HG03469 (cell line): ENCODE data around the gene C5AR1.
"Not testable (repeated sequence)": the region's sequence is repeated elsewhere in the genome, so short reads cannot be mapped to it uniquely, and the experiment has no call there.

Source experiments
- ATAC-seq: cut with Tn5 transposase; IDR thresholded peaks from one replicate; pipeline ENCODE4 v1.9.1; 2021; ENCODE audit warnings: mild to moderate bottlenecking, moderate library complexity, moderate number of reproducible peaks; ENCODE audit not compliant: unreplicated experiment

C5AR1 gene

DNA sequence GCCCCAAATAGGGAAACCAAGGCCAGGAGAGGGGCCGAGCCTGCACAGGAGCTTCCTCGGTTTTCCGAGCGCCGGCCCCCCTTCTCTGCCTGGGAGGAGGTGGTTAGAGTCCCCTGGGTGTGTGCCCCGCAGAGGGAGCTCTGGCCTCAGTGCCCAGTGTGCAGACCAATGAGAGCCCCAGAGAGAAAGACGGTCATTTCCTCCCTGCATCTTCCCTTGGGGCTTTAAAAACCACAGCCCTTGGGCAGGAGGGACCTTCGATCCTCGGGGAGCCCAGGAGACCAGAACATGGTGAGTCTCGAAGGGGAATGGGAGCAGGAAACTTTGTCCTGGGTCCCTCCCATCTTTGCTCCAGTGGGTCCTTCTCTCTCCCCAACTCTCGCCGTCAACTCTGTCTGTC is at the start of gene C5AR1:
C5AR1 (plus strand) TSS at position 254 of the 400 bp plus-strand sequence; CDS start at position 289, 35 bp downstream.
- ATAC-seq = no peak

GRCh38 chr19:47260476-47260875 is 49.2 kb upstream of the C5AR1 start:
- no peak for ATAC-seq

DNA sequence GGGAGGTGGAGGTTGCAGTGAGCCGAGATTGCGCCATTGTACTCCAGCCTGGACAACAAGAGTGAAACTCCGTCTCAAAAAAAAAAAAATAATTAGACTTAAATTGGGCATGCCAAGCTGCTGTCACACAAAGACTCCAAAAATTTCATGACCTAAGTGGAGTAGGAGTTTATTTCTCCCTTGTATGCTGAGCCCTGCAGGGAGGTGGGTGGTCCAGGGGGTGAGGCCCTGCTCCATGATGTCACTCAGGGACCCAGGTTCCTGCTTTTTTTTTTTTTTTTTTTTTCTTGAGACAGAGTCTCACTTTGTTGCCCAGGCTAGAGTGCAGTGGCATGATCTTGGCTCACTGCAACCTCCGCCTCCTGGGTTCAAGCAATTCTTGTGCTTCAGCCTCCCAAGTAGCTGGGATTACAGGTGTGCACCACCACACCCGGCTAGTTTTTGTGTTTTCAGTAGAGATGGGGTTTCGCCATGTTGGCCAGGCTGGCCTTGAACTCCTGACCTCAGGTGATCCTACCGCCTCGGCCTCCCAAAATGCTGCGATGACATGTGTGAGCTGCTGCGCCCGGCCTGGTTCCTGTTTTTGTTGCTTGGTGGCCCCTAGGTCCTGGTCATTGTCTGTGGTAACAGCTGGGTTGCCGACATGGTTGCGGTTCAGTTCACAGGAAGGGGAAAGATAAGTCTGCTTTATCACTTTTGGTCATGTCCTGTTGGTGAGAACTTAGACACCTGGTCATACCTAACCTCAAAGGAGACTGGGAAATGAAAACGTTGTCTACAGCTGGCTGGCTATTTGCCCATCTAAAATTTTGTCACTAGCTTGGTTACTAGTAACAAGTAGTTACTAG is 47.5 kb upstream of the C5AR1 start:
- ATAC-seq = not testable (repeated sequence)

- no peak for ATAC-seq
These were observed 45.0 kb upstream of the C5AR1 start for GRCh38 chr19:47264629-47265028.

GRCh38 chr19:47266401-47266941 is 43.2 kb upstream of the C5AR1 start:
- ATAC-seq = no peak

DNA sequence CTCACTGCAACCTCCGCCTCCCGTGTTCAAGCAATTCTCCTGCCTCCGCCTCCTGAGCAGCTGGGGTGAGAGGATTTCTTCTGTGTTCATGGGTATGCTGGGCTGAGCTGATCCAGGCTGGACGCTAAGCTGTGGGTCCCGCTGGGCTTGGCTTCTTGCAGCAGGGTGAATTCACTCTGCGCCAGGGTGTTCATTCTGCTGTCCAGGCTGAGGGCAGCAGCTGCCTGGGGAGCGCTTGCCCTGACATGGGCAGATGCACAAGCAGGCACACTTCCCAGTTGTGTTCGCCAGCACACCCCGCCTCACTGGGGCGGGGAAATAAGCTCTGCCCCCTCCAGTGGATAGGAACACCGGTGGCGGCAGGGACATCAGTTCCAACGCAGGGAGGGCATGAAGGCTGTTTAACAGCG is 42.3 kb upstream of the C5AR1 start:
- no peak for ATAC-seq

DNA sequence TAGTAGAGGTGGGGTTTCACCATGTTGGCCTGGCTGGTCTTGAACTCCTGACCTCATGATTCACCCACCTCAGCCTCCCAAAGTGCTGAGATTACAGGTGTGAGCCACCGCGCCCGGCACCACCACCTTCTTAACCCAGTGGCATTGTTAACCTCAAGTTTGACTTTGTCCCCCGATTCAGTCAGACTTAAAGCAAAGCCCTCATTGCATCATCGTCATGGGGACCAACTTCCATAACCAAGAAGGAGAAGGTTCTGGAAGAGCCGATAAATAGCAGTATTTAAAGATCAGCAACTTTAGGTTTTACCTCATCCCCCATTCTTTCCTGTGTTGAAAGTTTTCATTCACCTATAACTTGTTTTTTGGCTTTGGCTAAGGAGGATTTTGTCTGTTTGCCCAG is 41.6 kb upstream of the C5AR1 start:
- ATAC-seq = no peak

GRCh38 chr19:47269596-47269995 is 40.1 kb upstream of the C5AR1 start:
- no peak for ATAC-seq

DNA sequence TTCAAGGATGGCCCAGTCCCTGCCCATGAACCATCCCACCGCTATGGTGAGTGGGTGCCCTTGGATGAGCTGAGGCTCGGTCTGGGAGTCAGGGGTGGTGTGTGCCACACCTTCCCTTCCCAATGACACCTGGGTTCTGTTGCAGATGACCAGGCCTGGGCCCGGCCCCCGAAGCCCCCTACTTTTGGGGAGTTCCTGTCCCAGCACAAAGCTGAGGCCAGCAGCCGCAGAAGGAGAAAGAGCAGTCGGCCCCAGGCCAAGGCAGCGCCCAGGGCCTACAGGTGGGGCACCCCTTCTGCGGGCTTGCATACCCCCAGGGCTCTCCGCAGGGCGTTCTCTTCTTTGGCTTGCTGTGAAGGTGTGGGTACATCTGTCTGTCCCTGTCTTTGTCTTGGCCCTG is 39.3 kb upstream of the C5AR1 start:
- no peak for ATAC-seq

GRCh38 chr19:47271949-47272348 is 37.7 kb upstream of the C5AR1 start:
- no peak for ATAC-seq

GRCh38 chr19:47272448-47273312 is 37.0 kb upstream of the C5AR1 start:
- ATAC-seq = no peak

DNA sequence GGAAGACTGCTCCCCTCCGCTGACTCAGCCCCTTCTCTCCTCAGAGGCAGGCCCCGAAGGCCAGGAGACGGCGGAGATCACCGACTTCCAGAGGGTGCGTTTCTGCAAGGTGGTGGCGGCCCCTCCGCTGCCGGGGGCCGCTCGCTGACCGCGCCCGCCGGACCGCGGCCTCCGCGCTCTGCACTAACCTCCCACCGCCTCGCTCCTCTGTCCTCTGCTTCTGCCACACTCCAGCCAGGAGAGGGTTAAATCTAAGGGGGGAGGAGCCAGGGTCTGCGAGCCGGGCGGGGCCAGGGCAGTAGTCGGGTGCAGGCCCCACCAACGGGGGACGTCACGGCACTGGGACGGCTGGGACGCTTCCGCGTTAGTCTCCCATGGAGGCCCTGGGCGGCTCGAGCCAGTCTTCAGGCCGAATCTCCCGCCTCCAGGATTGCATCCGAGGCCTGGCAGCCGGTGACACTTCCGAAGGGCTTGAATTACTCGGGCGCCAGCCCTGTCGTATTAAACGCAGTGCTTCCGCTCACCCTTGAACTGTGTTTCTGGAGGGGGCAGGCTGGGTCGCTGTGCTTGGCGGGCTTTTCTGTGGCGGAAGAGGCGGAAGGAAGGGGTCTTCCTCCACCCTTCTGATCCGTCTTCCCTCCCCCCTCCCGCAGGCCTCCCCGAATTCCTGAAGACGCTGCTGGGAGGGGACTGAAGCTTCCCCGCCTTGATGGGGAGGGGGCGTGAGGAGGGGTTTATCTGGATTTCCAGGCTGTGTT is 36.2 kb upstream of the C5AR1 start:
- ATAC-seq = no peak

DNA sequence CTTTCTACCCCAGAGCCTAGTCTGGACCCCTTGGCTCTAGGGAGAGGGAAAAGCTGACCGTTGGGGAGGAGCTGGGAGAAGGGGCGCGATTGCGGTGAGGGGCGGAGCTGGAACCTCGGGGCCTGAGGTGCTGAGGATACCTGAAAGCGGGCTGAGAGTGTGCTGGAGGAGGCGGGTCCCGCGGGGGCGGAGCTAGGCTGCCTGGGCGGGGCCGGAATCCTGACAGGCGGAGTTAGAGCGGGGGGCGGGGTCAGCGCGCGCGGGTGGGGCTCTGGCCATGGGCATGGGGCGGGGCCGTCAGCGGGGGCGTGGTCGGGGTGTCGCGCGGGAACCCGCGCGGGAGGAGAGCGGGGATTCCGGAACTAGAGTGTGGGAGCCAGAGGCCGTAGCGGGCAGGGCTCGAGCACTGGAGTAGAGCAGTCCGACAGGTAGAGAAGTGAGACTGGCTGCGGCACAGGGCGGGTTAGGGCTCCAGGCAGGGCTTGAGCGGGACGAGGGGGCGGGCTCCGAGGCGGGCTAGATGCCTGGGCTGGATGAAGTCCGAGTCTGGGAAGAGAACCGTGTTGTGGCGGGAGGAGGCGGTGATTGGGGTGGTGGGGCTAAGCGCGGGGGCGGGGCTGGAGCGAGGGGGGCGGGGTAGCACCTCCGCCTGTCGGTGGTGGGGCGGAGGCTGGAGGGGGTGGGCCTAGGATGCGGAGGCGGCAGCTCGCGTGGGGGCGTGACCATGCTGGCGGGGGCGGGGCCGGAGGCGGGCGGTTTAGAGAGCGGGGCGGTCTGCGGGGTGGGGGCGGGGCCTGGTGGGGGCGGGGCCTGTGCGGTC is 35.4 kb upstream of the C5AR1 start, which contains the start of gene INAFM1:
INAFM1 (plus strand) TSS at position 815 of the 820 bp plus-strand sequence. CDS start 35 bp downstream, outside the sequence.
- ATAC-seq = no peak

- ATAC-seq = no peak
These were observed 34.5 kb upstream of the C5AR1 start for GRCh38 chr19:47274891-47275761.

DNA sequence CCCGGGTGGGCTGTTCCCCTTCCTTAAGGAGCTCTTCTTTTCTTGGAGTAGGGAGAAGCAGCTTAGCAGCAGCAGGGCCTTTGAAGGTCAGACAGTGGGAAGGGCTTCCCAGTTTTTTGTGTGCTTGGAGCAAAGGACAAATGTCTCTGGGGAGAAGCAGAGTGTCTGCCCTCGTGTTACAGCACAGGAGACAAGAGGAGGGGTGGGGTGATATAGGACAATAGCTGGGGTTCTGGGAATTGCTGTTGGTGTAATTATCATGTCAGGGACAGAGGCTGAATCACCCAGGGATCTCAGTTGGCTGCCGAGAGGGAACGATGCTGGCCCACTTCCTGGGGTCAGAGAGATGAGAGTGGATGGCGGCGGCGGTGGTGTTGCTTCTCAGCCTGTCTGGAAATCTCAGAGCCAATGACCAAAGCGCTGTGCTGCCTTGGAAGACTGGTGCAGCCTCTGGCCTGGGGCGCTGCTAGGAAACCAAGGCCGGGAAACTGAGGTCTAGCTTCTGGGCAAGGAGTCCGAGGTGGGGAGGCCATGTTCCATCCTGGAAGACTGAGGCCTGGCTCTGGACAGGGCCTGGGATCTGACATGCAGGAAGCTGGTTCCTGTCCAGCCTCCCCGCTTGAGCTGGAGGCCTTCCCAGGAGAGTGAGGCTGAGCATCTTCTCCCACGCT is 33.7 kb upstream of the C5AR1 start:
- no peak for ATAC-seq

GRCh38 chr19:47276513-47276912 is 33.1 kb upstream of the C5AR1 start:
- not testable (repeated sequence) for ATAC-seq

DNA sequence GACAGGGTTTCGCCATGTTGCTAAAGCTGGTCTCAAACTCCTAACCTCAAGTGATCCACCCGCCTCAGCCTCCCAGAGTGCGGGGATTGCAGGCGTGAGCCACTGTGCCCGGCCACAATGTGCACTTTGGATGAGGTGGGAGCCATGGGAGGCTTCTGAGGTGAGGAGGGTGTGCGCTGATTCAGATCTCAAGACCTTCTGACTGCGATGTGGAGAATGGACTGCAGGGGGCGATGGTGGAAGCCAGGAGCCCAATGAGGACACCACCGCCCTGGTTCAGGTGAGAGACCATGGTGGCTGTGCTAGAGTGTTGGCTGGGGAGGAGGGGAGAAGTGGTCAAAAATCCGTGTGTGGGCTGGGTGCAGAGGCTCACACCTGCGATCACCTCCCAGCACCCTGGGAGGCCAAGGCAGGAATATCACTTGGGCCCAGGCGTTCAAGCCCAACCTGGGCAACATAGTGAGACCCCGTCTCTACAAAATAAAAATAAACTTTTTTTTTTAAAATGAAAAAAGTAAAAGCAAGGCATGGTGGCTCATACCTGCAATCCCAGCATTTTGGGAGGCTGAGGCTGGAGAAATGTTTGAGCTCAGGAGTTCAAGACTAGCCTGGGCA is 29.4 kb upstream of the C5AR1 start:
- no peak for ATAC-seq
